Heart left ventricle (tissue), 16 donors: Measurements from ENCODE around the gene RNF40. TPM values are rescaled to one million over a fixed set of nuclear protein-coding genes. Genes with fewer than 3 reads are reported as not detected.

ENCODE experiments used
- ATAC-seq, 4 donors: fragments of 200-7000 bp; cut with Tn5 transposase; one replicate each; pipeline ENCODE4 v1.9.1; 2020 to 2022; ENCODE audit warnings: moderate library complexity in 4 of 4, mild to moderate bottlenecking in 3 of 4, moderate number of reproducible peaks in 1 of 4
- DNase-seq, 5 donors: peaks; one replicate each; pipeline ENCODE4 v3.0.0-alpha.2; 2020
- H3K27ac ChIP-seq, 12 donors: fragments of 200-600 bp; sonication (generic) in 4 of 12; one replicate each; pipeline versions ENCODE4 v1.5.0 to v1.8.0; 2016 to 2022; ENCODE audit warnings: mild to moderate bottlenecking in 2 of 12
- H3K27me3 ChIP-seq, 9 donors: fragments of 200-600 bp; sonication (generic) in 2 of 9; one replicate each; pipeline versions ENCODE4 v1.5.1 to v1.8.0; 2016 to 2022; ENCODE audit warnings: mild to moderate bottlenecking in 3 of 9
- H3K36me3 ChIP-seq, 9 donors: fragments of 200-600 bp; sonication (generic) in 2 of 9; one replicate each; pipeline versions ENCODE4 v1.5.0 to v1.8.0; 2018 to 2022; ENCODE audit warnings: mild to moderate bottlenecking in 2 of 9
- H3K4me1 ChIP-seq, 12 donors: fragments of 200-600 bp; sonication (generic) in 4 of 12; one replicate each; pipeline versions ENCODE4 v1.5.0 to v1.8.0; 2016 to 2022; ENCODE audit warnings: mild to moderate bottlenecking in 3 of 12
- H3K4me3 ChIP-seq, 12 donors: fragments of 200-600 bp; sonication (generic) in 4 of 12; one replicate each; pipeline versions ENCODE4 v1.5.0 to v1.8.0; 2017 to 2022; ENCODE audit warnings: mild to moderate bottlenecking in 9 of 12, moderate library complexity in 4 of 12
- H3K9me3 ChIP-seq, 12 donors: fragments of 200-600 bp; sonication (generic) in 4 of 12; one replicate each; pipeline versions ENCODE4 v1.5.0 to v1.8.0; 2016 to 2022; ENCODE audit warnings: mild to moderate bottlenecking in 1 of 12
- POLR2A ChIP-seq, 2 donors: fragments of 450-650 bp; IDR thresholded peaks; one replicate each; pipeline ENCODE4 v1.6.1; 2017; ENCODE audit warnings: antibody characterized with exemption in 2 of 2, mild to moderate bottlenecking in 2 of 2, moderate library complexity in 2 of 2
- WGBS, 4 donors: extraction: QIAGEN DNeasy Blood & Tissue Kit in 2 of 4; methylation state at CpG; one replicate each; pipeline versions ENCODE4 v1.1.5 to v1.1.7; 2013 to 2018; 5-methylcytosine and 5-hydroxymethylcytosine counted together
- intact Hi-C, 10 donors: fragments of 100-400 bp; cut with DNase I; formaldehyde crosslinking; loops; one replicate each; pipeline versions ENCODE4 v1.11.1 to v1.14.2; 2022
- polyA plus RNA-seq, 2 donors: library from polyadenylated mRNA; stranded (reverse); fragments of 200-250 nt; gene quantifications; one replicate each; pipeline ENCODE4 v1.2.3, GENCODE V29; 2013
- total RNA-seq, 9 donors: library from RNA; depleted of rRNA in 2 of 9; stranded (reverse); fragments of >200 nt in 2 of 9; fragmentation: NEBNext Ultra II Directional in 3 of 9; extraction: Animal tissue kit (Norgen Biotek cat#: 25700) in 3 of 9; gene quantifications; one replicate each; pipeline versions ENCODE4 v1.1.0 to v1.2.4, GENCODE V29; 2016 to 2023
- TF ChIP-seq, protein P1 (sequence below), 12 donors: fragments of 200-600 bp; sonication (generic) in 4 of 12; IDR thresholded peaks; one replicate each; pipeline versions ENCODE4 v1.5.0 to v1.8.0; 2018 to 2022; ENCODE audit warnings: antibody characterized with exemption in 12 of 12, mild to moderate bottlenecking in 5 of 12
- donor health status: ischemic (EF 13 %, LVEDD 7.1; RV severe dilation, severe dysfunction).
- donor health status: healthy with polysubstance abuse.
- donor health status: DM: no; HTN: yes; CAD: no.
- donor health status: DM: no; HTN: no; CAD: no.
- donor health status: ischemic (EF 25% LVEDD 6.9; RV normal size, moderate dysfunction).
- donor health status: ischemic (EF 25% LVEDD 5.7; RV mildly dilated, moderate dysfunction).
- donor health status: healthy.
- donor health status: DM: yes; HTN: yes; CAD: no.
- donor health status: ischemic (EF 35%, LVEDD 5.7; RV mildly dilated, moderate dysfunction).
- donor health status: nonischemic (EF 11% LVEDD 7.7; RV severe dilation, severe dysfunction).
- donor health status: DM: yes; HTN: yes; CAD: no.
- donor health status: PGD.
- donor health status: ischemic (EF 29% LVEDD 5.4; RV normal size, mild dysfunction).
- donor health status: nonischemic (EF 23%, LVEDD 6.1; RV moderate dilation, normal function).

The RNF40 gene
- total and polyA plus RNA-seq, 11 donors = 29.3 to 66.9 (median 50.3) TPM

DNA sequence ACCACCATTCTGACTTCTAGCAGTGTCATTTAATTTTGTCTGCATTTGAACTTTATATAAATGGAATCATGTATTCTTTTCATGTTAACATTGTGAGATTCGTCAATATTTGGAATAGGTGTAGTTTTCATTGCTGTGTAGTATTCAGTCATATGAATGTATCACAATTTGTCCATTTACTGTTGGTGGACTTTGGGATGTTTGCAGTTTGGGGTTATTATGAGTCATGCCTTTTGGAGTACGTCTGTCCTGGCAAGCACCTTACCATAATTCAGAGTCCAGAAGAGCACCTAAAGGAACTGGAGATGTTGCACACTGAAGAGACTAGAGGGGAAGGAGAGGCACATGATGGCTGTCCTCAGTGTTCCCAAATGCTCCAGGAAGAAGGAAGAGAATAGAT lies 17.0 kb upstream of the RNF40 start:
- Histone ChIP-seq H3K9me3 (no peaks in the 10 kb centered on the region), H3K36me3 (peaks cover 0 to 49% (median 25%) of the 10 kb centered on the region in 9 donors), H3K4me3 (no peak overlapping the region), H3K4me1 (peaks cover 0 to 42% (median 24%) of the 10 kb centered on the region in 12 donors), H3K27me3 (no peaks in the 10 kb centered on the region), H3K27ac (peak overlapping the region in 2 of 12 donors; percentile 63 to 82)
- ATAC-seq (no peak), DNase-seq (no peak)
- intact Hi-C loops = loop anchor here in 1 of 10 donors (5.0 to 10.0 kb wide), 2 partner anchors 48 to 170 kb away; partner anchors contain the start of gene SRCAP
- TF ChIP-seq, protein P1, sequence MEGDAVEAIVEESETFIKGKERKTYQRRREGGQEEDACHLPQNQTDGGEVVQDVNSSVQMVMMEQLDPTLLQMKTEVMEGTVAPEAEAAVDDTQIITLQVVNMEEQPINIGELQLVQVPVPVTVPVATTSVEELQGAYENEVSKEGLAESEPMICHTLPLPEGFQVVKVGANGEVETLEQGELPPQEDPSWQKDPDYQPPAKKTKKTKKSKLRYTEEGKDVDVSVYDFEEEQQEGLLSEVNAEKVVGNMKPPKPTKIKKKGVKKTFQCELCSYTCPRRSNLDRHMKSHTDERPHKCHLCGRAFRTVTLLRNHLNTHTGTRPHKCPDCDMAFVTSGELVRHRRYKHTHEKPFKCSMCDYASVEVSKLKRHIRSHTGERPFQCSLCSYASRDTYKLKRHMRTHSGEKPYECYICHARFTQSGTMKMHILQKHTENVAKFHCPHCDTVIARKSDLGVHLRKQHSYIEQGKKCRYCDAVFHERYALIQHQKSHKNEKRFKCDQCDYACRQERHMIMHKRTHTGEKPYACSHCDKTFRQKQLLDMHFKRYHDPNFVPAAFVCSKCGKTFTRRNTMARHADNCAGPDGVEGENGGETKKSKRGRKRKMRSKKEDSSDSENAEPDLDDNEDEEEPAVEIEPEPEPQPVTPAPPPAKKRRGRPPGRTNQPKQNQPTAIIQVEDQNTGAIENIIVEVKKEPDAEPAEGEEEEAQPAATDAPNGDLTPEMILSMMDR (IDR thresholded peaks at IDR 0.05) = no peak
- TF ChIP-seq POLR2A (IDR thresholded peaks at IDR 0.05) = no peak
- 79 to 85% (median 79%) methylated on average over 2 of the region's 2 CpGs for WGBS, 4 donors

DNA sequence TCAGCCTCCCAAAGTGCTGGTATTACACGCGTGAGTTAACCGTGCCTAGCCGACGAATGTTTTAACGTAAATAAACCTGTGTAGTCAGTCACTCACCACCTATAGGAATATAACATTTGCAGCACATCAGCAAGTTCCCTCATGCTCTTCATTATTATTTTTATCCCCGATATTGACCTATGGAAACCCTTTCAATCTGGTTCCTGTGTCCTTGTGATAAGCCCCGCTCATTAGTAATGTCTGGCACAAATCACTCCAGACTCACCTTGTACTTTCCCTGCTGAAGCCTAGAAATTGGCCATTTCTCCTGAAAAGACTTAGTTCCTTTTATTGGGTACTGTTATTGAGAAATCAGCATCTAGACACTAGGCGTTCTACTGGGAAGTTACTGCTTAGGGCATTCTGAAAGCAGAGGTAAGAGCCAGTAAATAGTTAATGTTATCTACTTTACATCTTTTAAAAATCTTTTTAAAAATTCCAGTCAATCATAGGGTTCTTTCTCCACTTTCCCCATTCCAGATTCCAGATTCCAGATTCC lies 15.4 kb upstream of the RNF40 start:
- DNase-seq = no peak
- peak overlapping the region in 1 of 12 donors; percentile 84 for H3K27ac ChIP-seq
- H3K36me3 ChIP-seq = peaks cover 0 to 48% (median 35%) of the 10 kb centered on the region in 9 donors
- intact Hi-C loops = loop anchor here in 1 of 10 donors (5.0 to 10.0 kb wide), 2 partner anchors 49 to 168 kb away; partner anchors contain the start of gene SRCAP
- no peaks in the 10 kb centered on the region for H3K27me3 ChIP-seq
- peaks cover 0 to 25% (median 7%) of the 10 kb centered on the region in 12 donors for H3K4me1 ChIP-seq
- TF ChIP-seq, protein P1 (IDR thresholded peaks at IDR 0.05) = no peak
- TF ChIP-seq POLR2A (IDR thresholded peaks at IDR 0.05) = no peak
- ATAC-seq = no peak
- H3K4me3 ChIP-seq = no peak overlapping the region
- no peaks in the 10 kb centered on the region for H3K9me3 ChIP-seq
- 90 to 93% (median 92%) methylated on average over 9 of the region's 9 CpGs for WGBS, 4 donors

DNA sequence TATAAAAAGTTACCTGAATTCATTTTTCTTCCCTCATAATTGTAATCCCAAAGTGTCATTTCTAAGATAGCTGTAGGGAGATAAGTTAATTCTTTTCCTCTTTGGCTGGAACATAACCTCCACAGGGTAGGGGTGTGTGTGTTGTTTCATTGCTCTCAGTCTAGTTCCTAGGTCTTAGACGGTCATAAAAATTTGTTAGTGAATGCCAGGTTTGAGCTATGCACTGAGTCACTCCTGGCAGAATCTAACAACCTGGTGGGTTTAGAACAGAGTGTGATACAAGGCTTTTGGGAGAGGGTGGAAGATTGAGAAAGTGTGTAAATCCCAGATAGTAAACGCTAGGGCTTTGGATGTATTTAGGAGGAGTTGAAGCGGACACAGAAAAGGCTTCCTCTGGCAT lies 14.8 kb upstream of the RNF40 start:
- Histone ChIP-seq H3K27ac (peak overlapping the region in 10 of 12 donors; percentile 59 to 84 (median 76)), H3K9me3 (no peaks in the 10 kb centered on the region), H3K36me3 (peaks cover 0 to 46% (median 36%) of the 10 kb centered on the region in 9 donors), H3K27me3 (no peaks in the 10 kb centered on the region), H3K4me3 (peak overlapping the region in 9 of 12 donors; percentile 64 to 97 (median 79)), H3K4me1 (peaks cover 0 to 20% (median 5%) of the 10 kb centered on the region in 12 donors)
- 46 to 59% (median 52%) methylated on average over 3 of the region's 3 CpGs for WGBS, 4 donors
- TF ChIP-seq, protein P1 (IDR thresholded peaks at IDR 0.05) = no peak
- no peak for TF ChIP-seq POLR2A (IDR thresholded peaks at IDR 0.05)
- DNase-seq (no peak), ATAC-seq (no peak)
- intact Hi-C loops = loop anchor here in 1 of 10 donors (5.0 to 10.0 kb wide), 2 partner anchors 50 to 167 kb away; partner anchors contain the start of gene SRCAP

DNA sequence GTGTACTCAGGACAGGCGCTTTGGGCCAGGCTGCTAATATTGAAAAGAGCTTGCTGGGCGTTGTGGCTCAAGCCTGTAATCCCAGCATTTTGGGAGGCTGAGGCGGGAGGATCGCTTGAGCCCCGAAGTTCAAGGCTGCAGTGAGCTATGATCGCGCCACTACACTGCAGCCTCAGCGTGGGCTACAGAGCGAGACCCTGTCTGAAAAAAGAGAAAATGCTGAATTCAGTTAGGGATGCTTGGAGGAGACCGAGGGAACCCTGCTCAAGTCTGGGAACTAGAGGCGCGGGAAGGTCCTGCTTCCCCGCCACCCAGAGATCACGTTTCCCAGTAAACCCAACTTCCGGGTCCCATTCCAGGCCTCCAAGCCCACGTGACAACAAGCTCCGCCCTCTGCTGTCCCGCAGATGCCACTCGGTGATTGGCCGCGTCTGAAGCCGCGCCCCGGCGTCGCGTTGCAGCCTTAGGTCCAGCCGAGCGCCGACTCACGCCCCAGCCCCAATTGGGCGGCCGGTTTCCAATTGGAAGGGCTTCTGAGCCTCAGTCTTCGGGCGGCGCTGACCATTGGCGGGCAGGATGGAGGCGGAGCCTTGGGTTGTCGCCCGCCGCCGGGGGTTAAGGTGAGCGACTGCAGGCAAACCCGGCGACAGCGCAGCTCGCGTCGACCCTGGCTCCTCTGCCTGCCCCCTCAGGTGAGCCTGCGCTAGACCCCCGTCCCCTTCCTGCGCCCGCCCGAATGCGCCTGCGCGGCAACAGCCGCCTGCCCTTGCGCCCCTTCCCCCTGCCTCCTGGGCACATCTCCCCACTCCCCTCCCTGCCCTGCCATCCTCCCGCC lies 14.1 kb upstream of the RNF40 start, which contains the start of gene PHKG2:
Gene PHKG2, plus strand, starts transcription at position 627 of the 835 bp plus-strand sequence. CDS start 396 bp downstream, outside the sequence.
- peak in 1 of 2 donors; percentile 58 for TF ChIP-seq POLR2A (IDR thresholded peaks at IDR 0.05)
- TF ChIP-seq, protein P1 (IDR thresholded peaks at IDR 0.05) = no peak
- 3 to 7% (median 4%) methylated on average over 28 to 60 of the region's 60 CpGs for WGBS, 4 donors
- Histone ChIP-seq H3K9me3 (no peaks in the 10 kb centered on the region), H3K27ac (peak within 1 kb of the TSS in 11 of 12 donors; percentile 59 to 84 (median 75)), H3K36me3 (peaks cover 0 to 47% (median 41%) of the 10 kb centered on the region in 9 donors), H3K4me3 (peak within 1 kb of the TSS; percentile 64 to 97 (median 78)), H3K27me3 (no peaks in the 10 kb centered on the region), H3K4me1 (peaks cover 0 to 20% (median 5%) of the 10 kb centered on the region in 12 donors)
- peak; percentile 99 to 100 (median 99) for DNase-seq
- intact Hi-C loops = loop anchor here in 2 of 10 donors (2.0 to 10.0 kb wide), 3 partner anchors 15 to 167 kb away; partner anchors contain the start of genes CFAP119 (in 1 of the 2), RNF40 (in 1 of the 2) and SRCAP (in 1 of the 2)
- peak; percentile 98 to 99 (median 99) for ATAC-seq
